GM19239 (cell line): ENCODE measurements around the gene FBN1.

Experiments used
- DNase-seq: peaks from one replicate; pipeline ENCODE4 v3.0.0; 2011; ENCODE audit warnings: low spot score; ENCODE audit not compliant: insufficient read length
- FAIRE-seq: peaks from 2 replicates; lab custom pipeline; 2011; peaks lifted over from hg19 to GRCh38; lab: Jason Lieb, UNC

Gene FBN1

DNA sequence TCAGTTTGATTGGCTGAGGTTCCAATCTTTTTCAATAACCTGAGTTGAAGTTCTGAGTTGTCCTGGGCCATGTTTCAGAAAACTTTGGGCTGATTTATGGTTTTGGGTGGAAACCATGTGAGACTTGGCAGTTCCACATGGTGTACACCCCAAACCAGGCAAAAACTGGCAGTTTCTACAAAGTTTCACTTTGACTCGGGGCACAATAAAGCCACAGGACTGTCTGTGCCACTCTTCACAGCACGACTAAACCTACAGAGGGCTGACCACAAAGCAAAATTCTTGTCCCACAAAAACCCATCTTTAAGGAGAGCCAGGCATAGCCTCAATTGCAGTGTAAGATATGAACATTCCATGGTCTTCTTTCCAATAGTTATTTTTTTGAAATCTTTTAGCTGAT lies 159.3 kb downstream of the FBN1 start:
- FAIRE-seq (no peak), DNase-seq (no peak)

DNA sequence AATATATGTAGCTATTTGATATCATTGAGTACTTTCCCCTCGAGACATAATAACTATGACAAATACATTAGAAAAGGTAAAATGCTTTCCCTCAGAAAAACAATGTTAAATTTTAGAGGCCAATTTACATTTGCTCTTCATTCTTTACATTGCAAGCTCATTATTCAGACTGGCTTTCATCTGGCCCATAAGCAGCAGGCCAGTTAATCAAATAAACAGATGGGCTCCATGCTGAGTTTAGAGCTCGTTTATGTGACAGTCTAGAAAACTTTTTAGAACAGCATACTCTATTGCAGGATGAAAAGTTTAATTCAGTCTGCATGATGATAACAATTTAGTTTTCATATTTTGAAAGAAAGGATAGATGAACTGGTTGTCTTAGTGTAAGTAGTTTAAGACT lies 163.7 kb downstream of the FBN1 start:
- DNase-seq (no peak), FAIRE-seq (no peak)

DNA sequence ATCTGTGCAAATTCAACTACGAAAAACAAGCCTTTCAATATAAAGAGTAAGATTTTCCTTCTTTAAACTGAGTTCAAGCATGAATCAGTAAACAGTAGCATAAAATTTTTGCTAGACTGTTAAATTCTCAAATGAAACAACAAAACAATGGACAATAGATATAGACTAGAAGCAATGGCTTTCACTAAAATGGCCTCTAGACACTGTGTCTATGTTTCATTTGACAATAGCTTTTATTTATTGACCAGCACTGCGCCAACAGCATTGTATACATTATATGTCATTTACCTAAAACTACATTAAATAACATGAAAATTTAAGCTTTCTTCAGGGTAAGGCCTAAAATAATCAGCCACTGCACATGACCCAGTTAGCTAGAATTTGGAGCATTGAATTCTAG lies 165.8 kb downstream of the FBN1 start:
- FAIRE-seq (no peak), DNase-seq (no peak)

DNA sequence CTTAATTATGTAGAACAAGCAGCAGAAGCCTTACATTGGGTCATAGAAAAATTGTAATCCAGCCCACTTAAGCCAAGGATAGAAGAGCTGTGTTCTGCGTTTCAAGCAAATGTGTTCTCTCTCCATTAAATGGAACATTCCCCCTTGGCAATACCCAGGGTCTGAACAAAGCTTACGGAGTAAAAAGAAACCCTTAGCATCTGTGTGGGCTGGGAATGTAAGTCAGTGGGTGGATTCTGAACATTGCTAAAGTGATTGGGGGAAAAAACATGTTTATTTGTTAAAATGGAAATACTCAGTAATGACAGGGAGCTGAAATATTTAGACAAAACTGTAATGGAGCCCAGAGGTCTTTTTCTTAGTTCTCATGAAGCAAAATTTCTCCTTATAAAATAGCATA lies 166.9 kb downstream of the FBN1 start:
- FAIRE-seq = no peak
- no peak for DNase-seq

DNA sequence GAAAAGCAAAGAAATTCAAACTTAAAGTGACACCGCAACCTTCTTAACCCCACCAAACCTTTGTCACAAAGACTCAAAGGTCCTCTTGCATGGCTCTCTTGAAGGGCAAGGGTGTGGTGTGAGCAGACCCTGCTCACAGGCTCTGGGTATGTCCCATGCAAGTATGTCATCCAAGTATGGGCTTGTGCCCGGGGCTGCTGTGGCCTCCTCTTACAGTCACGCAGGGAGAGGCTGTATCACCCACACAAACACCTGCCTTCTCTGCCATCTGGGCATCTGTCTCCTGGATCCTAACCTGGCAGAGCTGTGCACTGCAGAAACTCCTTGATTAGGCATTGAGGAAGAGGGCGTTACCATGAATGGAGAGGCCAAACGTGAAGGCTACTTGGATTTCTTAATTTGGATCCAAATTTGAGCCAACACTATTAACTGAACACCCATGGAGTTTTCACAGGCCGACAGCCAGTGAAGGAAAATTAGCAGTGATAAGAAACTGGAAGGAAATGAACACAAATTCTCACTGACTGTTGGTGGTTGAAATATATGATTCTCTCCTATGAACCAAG lies 167.6 kb downstream of the FBN1 start:
- FAIRE-seq (no peak), DNase-seq (no peak)

GRCh38 chr15:48475600-48476395 lies 169.7 kb downstream of the FBN1 start:
- DNase-seq = no peak
- no peak for FAIRE-seq

- FAIRE-seq (no peak), DNase-seq (no peak)
These were observed 171.8 kb downstream of the FBN1 start for GRCh38 chr15:48473667-48474066.

DNA sequence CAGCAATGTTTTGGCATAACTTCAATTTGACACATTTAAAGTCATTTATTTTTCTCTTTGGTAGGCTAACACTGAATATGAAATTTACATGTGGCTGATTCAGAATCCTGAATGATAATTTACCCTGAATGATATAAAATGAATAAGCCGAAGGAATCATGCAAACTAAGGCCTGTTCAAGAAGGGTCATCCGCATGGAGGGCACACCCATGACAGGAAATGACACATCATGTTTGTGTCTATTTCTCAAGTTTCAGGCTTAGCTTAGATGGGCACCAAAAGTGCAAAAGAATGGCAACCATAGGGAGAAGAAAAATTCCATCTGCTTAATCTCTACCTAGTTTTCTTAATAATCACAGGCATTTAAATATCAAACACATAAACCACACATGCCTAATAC lies 172.8 kb downstream of the FBN1 start:
- FAIRE-seq (no peak), DNase-seq (no peak)

DNA sequence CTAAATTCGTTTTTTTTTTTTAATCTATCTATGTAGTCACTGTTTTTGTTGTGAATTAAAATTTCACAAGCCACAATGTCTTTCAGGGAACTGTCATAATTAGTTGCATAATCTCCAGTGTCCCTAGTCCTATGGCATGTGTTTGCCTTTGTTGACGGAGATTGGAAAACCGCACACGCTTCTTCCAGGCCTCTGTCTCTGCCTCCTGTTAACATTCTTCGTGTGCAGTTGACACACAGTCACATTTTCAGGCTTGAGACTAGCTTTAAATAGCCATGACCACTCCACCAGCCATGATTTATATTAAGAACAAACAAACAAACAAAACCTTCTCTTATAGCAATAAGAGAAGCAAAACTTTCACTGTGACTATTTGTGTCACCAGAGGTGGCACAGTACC lies 174.4 kb downstream of the FBN1 start:
- DNase-seq (no peak), FAIRE-seq (no peak)

DNA sequence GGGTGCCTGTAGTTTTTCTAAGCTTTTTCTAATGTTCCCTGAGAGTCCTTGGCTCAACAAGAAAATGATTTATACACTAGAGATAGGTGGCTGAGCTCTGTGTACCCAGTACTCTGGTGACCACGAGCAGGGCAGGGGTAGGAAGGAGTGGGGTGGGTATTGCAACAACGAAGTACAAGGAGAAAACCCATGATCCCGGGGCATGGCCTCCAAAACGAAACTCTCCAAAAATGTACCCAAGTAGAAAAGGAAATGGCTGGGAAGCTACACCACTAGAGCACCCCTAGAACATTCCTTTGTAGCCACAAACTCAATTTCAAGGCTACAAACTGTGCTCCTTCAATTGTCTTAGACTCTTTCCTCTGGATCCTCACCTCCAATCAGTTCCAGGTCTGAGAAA lies 175.4 kb downstream of the FBN1 start:
- no peak for DNase-seq
- no peak for FAIRE-seq

DNA sequence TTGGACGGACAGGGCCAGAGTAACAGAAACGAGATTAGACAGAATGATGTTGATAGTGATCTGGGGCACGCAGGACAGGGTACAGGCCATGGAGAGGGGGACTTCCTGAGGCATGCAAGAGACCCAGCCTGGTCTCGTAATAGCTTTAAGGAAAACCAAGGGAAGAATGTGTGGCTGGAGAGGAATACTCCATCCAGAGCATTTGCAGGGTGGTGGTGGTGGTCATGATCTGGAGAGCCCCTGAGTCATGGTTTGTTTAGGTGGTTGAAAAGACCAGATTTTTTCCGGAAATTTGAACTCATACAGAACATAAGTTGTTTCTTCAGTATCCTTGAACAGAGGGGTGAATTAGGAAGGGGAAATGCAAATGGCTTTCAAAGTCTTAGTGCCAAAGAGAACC lies 175.8 kb downstream of the FBN1 start:
- DNase-seq = no peak
- FAIRE-seq = no peak

DNA sequence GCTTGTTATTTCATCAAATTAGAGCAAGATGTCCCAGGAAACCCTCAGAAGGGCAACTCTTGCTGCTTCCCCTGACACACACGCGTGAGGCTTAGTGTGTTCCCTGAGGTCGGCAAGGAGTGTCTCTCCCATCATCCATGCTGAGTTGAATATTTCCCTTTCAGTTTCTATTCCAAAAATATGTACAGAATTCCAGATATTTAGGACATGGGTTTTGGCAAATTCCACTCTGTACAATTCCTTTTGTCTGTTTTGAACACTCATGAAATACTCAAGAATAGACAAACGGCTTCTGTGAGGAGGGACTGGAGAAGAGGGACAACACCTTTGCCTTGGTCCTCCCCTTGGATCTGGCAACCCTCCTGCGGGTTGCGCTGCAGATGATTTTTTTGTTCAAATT lies 176.2 kb downstream of the FBN1 start:
- DNase-seq = no peak
- FAIRE-seq = no peak

- no peak for FAIRE-seq
- no peak for DNase-seq
These were observed 177.7 kb downstream of the FBN1 start for GRCh38 chr15:48467801-48468200.

GRCh38 chr15:48466820-48467219 lies 178.7 kb downstream of the FBN1 start:
- no peak for FAIRE-seq
- DNase-seq = no peak

- FAIRE-seq (no peak), DNase-seq (no peak)
These were observed 179.4 kb downstream of the FBN1 start for GRCh38 chr15:48466079-48466478.

DNA sequence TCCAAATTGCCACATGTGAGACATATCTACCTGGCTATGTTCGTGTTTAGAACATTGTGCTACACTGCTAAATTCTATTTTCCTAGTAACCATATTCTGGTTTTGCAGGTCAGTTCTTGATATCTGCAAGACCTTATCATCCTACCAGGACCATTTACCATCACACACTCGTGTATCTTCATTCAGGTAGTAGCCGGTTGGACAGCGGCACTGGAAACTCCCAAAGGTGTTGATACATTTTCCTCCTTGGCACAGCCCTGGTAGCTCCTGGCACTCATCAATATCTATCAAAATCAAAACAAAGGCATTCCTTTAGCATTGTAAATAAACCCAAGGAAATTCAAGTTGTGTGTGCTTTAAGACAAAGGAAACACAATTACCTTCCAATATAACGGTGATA lies 180.1 kb downstream of the FBN1 start:
- DNase-seq = no peak
- no peak for FAIRE-seq

GRCh38 chr15:48463366-48463880 lies 182.1 kb downstream of the FBN1 start:
- DNase-seq = no peak
- FAIRE-seq = no peak

DNA sequence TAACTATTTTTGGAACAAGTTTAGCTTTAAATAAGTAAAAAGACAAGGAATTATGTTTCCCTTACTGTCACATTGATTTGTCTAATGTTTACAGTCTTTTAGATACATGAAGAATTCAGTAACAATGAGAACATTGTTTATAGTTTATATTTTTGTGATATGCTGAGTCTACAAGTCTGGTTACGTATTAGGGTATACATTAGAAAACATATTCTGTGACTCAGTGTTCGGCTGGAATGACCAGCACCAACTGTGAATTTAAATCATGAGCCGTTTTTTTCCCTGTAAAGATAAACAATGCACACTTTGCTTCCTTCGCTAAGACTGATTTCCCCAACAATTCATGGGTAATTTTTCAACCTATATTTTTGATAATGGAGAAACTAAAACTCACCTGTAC lies 182.8 kb downstream of the FBN1 start:
- DNase-seq = no peak
- no peak for FAIRE-seq

- DNase-seq = no peak
- no peak for FAIRE-seq
These were observed 185.7 kb downstream of the FBN1 start for GRCh38 chr15:48459571-48460442.

GRCh38 chr15:48458876-48459275 lies 186.6 kb downstream of the FBN1 start:
- no peak for DNase-seq
- no peak for FAIRE-seq

DNA sequence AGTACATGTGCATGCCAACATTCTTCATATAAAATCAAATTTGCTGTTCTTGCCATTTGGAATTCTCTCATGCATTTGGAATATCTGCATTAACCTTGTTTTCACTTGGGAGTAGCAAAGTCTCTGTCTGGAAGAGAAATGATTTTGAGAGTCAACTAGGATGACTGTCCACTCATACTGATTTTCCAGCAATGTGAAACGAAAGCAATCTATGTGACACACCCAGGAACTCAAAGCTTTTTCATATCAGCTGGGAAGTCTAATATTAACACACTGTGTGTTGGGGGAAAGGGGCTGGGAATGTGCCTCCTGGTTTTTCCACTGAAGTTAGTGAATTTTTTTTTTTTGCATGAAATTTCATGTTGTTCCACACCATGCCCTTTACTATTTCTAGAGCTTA lies 189.4 kb downstream of the FBN1 start:
- FAIRE-seq (no peak), DNase-seq (no peak)
